HCT116 (cell line): ENCODE measurements around the gene KHDC3L. TPM values are rescaled to one million over a fixed set of nuclear protein-coding genes. Genes with fewer than 3 reads are reported as not detected.

ENCODE experiments used
- ATAC-seq: fragments of 200-7000 bp; cut with Tn5 transposase; 2 replicates; pipeline ENCODE4 v1.9.1; 2020; ENCODE audit warnings: mild to moderate bottlenecking, moderate library complexity
- BruUV-seq: library from RNA; stranded (reverse); fragments of 400-500 nt; replicated peaks from 2 replicates; lab custom pipeline; 2021; lab: Mats Ljungman, UMichigan
- CTCF ChIA-PET: fragments of 300-600 bp; sonication (Branson Sonifier 250); formaldehyde crosslinking; loops from one replicate; lab custom pipeline; 2021; ENCODE audit warnings: antibody characterized with exemption; lab: Charles Lee
- POLR2A ChIA-PET: fragments of 300-600, 350-600 bp; sonication (Branson Sonifier 250); formaldehyde crosslinking; loops from one replicate; lab custom pipeline; 2021; ENCODE audit warnings: antibody characterized with exemption; lab: Charles Lee
- RAD21 ChIA-PET, 2 experiments: fragments of 300-600 bp; sonication (Branson Sonifier 250); formaldehyde crosslinking; loops; one replicate each; lab custom pipeline; 2023; ENCODE audit warnings: low total read pairs in 2 of 2; ENCODE audit not compliant: uncharacterized antibody in 2 of 2, unreplicated experiment in 2 of 2, low non-redundant PET in 1 of 2; lab: Charles Lee
- DNase-seq: peaks from one replicate; pipeline ENCODE4 v3.0.0-alpha.2; 2010; ENCODE audit warnings: low read depth, low spot score
- H2AFZ ChIP-seq: fragments of 200-600 bp; shearing (Covaris generic), sonication (generic); 2 replicates; pipeline ENCODE4 v1.6.1; 2017; ENCODE audit warnings: low read depth, mixed run types, mixed read lengths, antibody characterized with exemption, low read length; ENCODE audit not compliant: poor library complexity, severe bottlenecking
- H3K27ac ChIP-seq: 2 replicates; pipeline ENCODE4 v1.5.1; 2012; ENCODE audit warnings: low read depth, low read length
- H3K27me3 ChIP-seq: fragments of 200-600 bp; sonication (generic); 2 replicates; pipeline ENCODE4 v1.6.1; 2016; ENCODE audit warnings: mixed run types, low read length, mixed read lengths; ENCODE audit not compliant: insufficient read depth
- H3K36me3 ChIP-seq, 2 experiments: fragments of 200-500 bp in 1 of 2; fragments of 200-600 bp in 1 of 2; sonication (Bioruptor generic) in 1 of 2; sonication (generic) in 1 of 2; 2 replicates each; pipeline versions ENCODE4 v1.5.1 to v1.6.1; 2014 to 2016; ENCODE audit warnings: low read length in 2 of 2, inconsistent platforms in 1 of 2, mixed read lengths in 1 of 2, mixed run types in 1 of 2; ENCODE audit not compliant: insufficient read depth in 2 of 2, control insufficient read depth in 1 of 2
- H3K4me1 ChIP-seq, 2 experiments: fragments of 200-600 bp in 1 of 2; sonication (generic) in 1 of 2; 2 replicates each; pipeline versions ENCODE4 v1.5.1 to v1.6.1; 2012 to 2017; ENCODE audit warnings: low read length in 2 of 2, inconsistent platforms in 1 of 2, mild to moderate bottlenecking in 1 of 2, mixed read lengths in 1 of 2, mixed run types in 1 of 2, moderate library complexity in 1 of 2; ENCODE audit not compliant: insufficient read depth in 2 of 2, control insufficient read depth in 1 of 2
- H3K4me2 ChIP-seq: fragments of 200-600 bp; sonication (generic); 2 replicates; pipeline ENCODE4 v1.6.1; 2017; ENCODE audit warnings: mixed run types, low read length, mixed read lengths
- H3K4me3 ChIP-seq, 2 experiments: fragments of 200-600 bp in 1 of 2; sonication (generic) in 1 of 2; replicated peaks in 1 of 2; 2 replicates each; pipeline ENCODE4 v1.5.1; 2011 to 2016; ENCODE audit warnings: low read length in 2 of 2, control low read depth in 1 of 2, low read depth in 1 of 2, mild to moderate bottlenecking in 1 of 2, mixed read lengths in 1 of 2, mixed run types in 1 of 2
- H3K79me2 ChIP-seq: fragments of 200-600 bp; sonication (generic); 2 replicates; pipeline ENCODE4 v1.6.1; 2017; ENCODE audit warnings: mild to moderate bottlenecking, mixed run types, low read length, moderate library complexity, mixed read lengths; ENCODE audit not compliant: insufficient read depth
- H3K9ac ChIP-seq: fragments of 200-600 bp; sonication (generic); 2 replicates; pipeline ENCODE4 v1.6.1; 2016; ENCODE audit warnings: low read length, mixed read lengths
- H3K9me2 ChIP-seq: fragments of 200-600 bp; sonication (generic), shearing (Covaris generic); 2 replicates; pipeline ENCODE4 v1.6.1; 2017; ENCODE audit warnings: mixed run types, mild to moderate bottlenecking, moderate library complexity; ENCODE audit not compliant: insufficient read depth
- H3K9me3 ChIP-seq, 2 experiments: fragments of 200-500 bp in 1 of 2; fragments of 200-600 bp in 1 of 2; sonication (Bioruptor generic) in 1 of 2; sonication (generic) in 1 of 2; 2 replicates each; pipeline ENCODE4 v1.6.1; 2014 to 2017; ENCODE audit warnings: low read length in 2 of 2, mixed read lengths in 2 of 2, inconsistent platforms in 1 of 2, low read depth in 1 of 2, mild to moderate bottlenecking in 1 of 2, mixed run types in 1 of 2, moderate library complexity in 1 of 2; ENCODE audit not compliant: control insufficient read depth in 1 of 2, insufficient read depth in 1 of 2
- H4K20me1 ChIP-seq: fragments of 200-600 bp; sonication (generic), shearing (Covaris generic); 2 replicates; pipeline ENCODE4 v1.6.1; 2017; ENCODE audit warnings: mixed run types, mild to moderate bottlenecking, moderate library complexity; ENCODE audit not compliant: insufficient read depth
- CEBPB ChIP-seq: IDR thresholded peaks from 2 replicates; pipeline ENCODE4 v1.6.1; 2012; ENCODE audit warnings: low read depth
- EGR1 ChIP-seq: IDR thresholded peaks from 2 replicates; pipeline ENCODE4 v1.6.1; 2012; ENCODE audit warnings: low read depth
- ELF1 ChIP-seq: IDR thresholded peaks from 2 replicates; pipeline ENCODE4 v1.6.1; 2012; ENCODE audit warnings: low read depth, borderline replicate concordance
- FOSL1 ChIP-seq: IDR thresholded peaks from 2 replicates; pipeline ENCODE4 v1.6.1; 2012; ENCODE audit warnings: low read depth
- JUND ChIP-seq: IDR thresholded peaks from 2 replicates; pipeline ENCODE4 v1.6.1; 2012
- MAX ChIP-seq: IDR thresholded peaks from 2 replicates; pipeline ENCODE4 v1.6.1; 2012
- POLR2AphosphoS5 ChIP-seq: IDR thresholded peaks from 2 replicates; pipeline ENCODE4 v1.6.1; 2011; ENCODE audit warnings: mild to moderate bottlenecking, low read depth, low read length, moderate library complexity
- REST ChIP-seq: IDR thresholded peaks from 2 replicates; pipeline ENCODE4 v1.6.1; 2012; ENCODE audit warnings: low read depth
- SP1 ChIP-seq: IDR thresholded peaks from 2 replicates; pipeline ENCODE4 v1.6.1; 2012; ENCODE audit warnings: low read depth
- SRF ChIP-seq: IDR thresholded peaks from 2 replicates; pipeline ENCODE4 v1.6.1; 2012; ENCODE audit warnings: low read depth
- YY1 ChIP-seq: IDR thresholded peaks from 2 replicates; pipeline ENCODE4 v1.6.1; 2011; ENCODE audit warnings: low read length, low read depth, moderate library complexity, mild to moderate bottlenecking; ENCODE audit not compliant: insufficient replicate concordance; ENCODE audit errors: extremely low read depth
- ZFX ChIP-seq: fragments of 450-650 bp; IDR thresholded peaks from 2 replicates; pipeline ENCODE4 v1.6.1; 2017
- intact Hi-C: fragments of 100-400 bp; cut with micrococcal nuclease; formaldehyde crosslinking; loops from 2 replicates; pipeline ENCODE4 v1.10.0; 2022
- total RNA-seq: library from RNA; stranded (reverse); gene quantifications from one replicate; pipeline ENCODE4 v1.2.1, GENCODE V29; 2021; ENCODE audit not compliant: unreplicated experiment
- TF ChIP-seq, protein P1 (sequence below), 3 experiments: fragments of 200-600 bp in 1 of 3; sonication (generic) in 1 of 3; IDR thresholded peaks in 2 of 3; conservative IDR thresholded peaks in 1 of 3; 2 replicates each; pipeline ENCODE4 v1.5.1; 2012 to 2017; ENCODE audit warnings: low read depth in 2 of 3, low read length in 2 of 3, antibody characterized with exemption in 1 of 3, borderline replicate concordance in 1 of 3, control low read depth in 1 of 3, mild to moderate bottlenecking in 1 of 3, mixed read lengths in 1 of 3, mixed run types in 1 of 3, moderate library complexity in 1 of 3; ENCODE audit not compliant: insufficient read depth in 1 of 3

The KHDC3L gene
- total RNA-seq, 1 experiment from 2014 or later, result not detected

DNA sequence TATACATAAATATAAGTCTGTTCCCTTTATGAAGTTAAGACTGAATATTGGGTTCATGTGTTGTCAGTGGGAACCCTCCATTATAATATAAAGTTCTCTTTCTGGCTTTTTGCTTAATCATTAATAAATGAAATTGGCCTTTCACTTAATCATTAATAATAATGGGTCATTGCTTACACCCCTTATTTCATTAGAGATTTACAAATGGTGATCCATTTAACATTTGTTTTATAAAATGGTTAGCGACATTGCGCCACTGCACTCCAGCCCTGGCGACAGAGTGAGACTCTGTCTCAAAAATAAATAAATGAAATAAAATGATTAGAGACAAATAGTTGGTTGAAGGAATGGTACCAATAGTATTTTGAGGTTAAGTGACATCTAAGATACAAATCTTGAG, 50.6 kb downstream of the KHDC3L start:
- no peaks in the 10 kb centered on the region for H3K9me2 ChIP-seq
- no peak overlapping the region for H3K27ac ChIP-seq
- no peak overlapping the region for H2AFZ ChIP-seq
- no peak overlapping the region for H3K4me2 ChIP-seq
- TF ChIP-seq, protein P1, sequence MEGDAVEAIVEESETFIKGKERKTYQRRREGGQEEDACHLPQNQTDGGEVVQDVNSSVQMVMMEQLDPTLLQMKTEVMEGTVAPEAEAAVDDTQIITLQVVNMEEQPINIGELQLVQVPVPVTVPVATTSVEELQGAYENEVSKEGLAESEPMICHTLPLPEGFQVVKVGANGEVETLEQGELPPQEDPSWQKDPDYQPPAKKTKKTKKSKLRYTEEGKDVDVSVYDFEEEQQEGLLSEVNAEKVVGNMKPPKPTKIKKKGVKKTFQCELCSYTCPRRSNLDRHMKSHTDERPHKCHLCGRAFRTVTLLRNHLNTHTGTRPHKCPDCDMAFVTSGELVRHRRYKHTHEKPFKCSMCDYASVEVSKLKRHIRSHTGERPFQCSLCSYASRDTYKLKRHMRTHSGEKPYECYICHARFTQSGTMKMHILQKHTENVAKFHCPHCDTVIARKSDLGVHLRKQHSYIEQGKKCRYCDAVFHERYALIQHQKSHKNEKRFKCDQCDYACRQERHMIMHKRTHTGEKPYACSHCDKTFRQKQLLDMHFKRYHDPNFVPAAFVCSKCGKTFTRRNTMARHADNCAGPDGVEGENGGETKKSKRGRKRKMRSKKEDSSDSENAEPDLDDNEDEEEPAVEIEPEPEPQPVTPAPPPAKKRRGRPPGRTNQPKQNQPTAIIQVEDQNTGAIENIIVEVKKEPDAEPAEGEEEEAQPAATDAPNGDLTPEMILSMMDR (IDR thresholded peaks at IDR 0.05 in 2 of 3, conservative IDR thresholded peaks at IDR 0.05 in 1 of 3; ENCODE audit: borderline replicate concordance in 1 of 3, insufficient read depth in 1 of 3, low read depth in 2 of 3, low read length in 2 of 3), result no peak
- TF ChIP-seq FOSL1 (no peak), CEBPB (no peak), ELF1 (no peak), JUND (no peak), SRF (no peak), MAX (no peak), POLR2AphosphoS5 (no peak), SP1 (no peak), YY1 (no peak), ZFX (no peak), EGR1 (no peak), REST (no peak)
- H3K79me2 ChIP-seq, result no peaks in the 10 kb centered on the region
- intact Hi-C loops, result no loop called here
- ATAC-seq (no peak), DNase-seq (no peak)
- no peaks in the 10 kb centered on the region for H4K20me1 ChIP-seq
- no peaks in the 10 kb centered on the region for H3K36me3 ChIP-seq
- RAD21 ChIA-PET, result no interaction called here
- H3K9me3 ChIP-seq, result no peaks in the 10 kb centered on the region
- BruUV-seq, result no TSS peak
- POLR2A ChIA-PET, result no interaction called here
- H3K4me3 ChIP-seq, result no peak overlapping the region
- no peaks in the 10 kb centered on the region for H3K4me1 ChIP-seq
- H3K9ac ChIP-seq, result no peak overlapping the region
- CTCF ChIA-PET, result no interaction called here
- H3K27me3 ChIP-seq, result no peaks in the 10 kb centered on the region

Other genes with a start within 250 kb of the KHDC3L start
- gene KHDC1L, start 137.2 kb upstream of the KHDC3L start, total RNA-seq, result 5.4 TPM
- gene KHDC1, start 99.5 kb upstream of the KHDC3L start, total RNA-seq, result 9.1 TPM
- not detected for gene DPPA5, start 8.4 kb upstream of the KHDC3L start, total RNA-seq
- not detected for gene OOEP, start 7.2 kb downstream of the KHDC3L start, total RNA-seq
- gene DDX43, start 32.2 kb downstream of the KHDC3L start, total RNA-seq, result not detected
- 0.27 TPM for gene CGAS, start 89.6 kb downstream of the KHDC3L start, total RNA-seq
- 40.1 TPM for gene MTO1, start 99.1 kb downstream of the KHDC3L start, total RNA-seq
- gene EEF1A1, start 158.4 kb downstream of the KHDC3L start, total RNA-seq, result 12,560 TPM